ENCODE results near the gene TPP2. TPM values are rescaled to one million over a fixed set of nuclear protein-coding genes. Genes with fewer than 3 reads are reported as not detected.

The TPP2 gene
- total RNA-seq, 1 donor from 2014 or later, result 84.6 TPM

DNA sequence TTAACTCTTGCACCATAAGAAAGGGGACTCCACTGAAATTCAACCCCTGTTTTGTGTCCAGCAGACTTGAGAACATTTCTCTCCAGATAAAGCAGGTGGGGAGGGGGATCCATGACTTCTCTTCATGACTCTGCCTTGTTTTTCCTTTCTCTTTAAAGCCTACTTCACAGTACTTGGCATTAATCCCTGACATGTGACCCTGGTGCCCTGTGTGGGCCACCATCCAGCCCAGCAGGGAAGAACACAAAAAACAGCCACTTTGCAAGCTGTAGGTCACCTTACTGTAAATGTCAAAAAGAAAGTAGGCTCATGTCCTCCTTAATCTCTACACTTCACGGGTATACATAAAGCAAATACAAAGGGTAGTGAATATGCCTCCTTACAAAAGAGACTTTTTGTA lies 30.3 kb upstream of the TPP2 start:
- Mint-ChIP-seq H3K27me3 (ENCODE audit: unreplicated experiment) (peaks cover 7% of the 10 kb centered on the region), H3K9me3 (ENCODE audit: unreplicated experiment) (peaks cover 6% of the 10 kb centered on the region), H3K4me1 (ENCODE audit: low read depth, unreplicated experiment) (peaks cover 26% of the 10 kb centered on the region), H3K36me3 (ENCODE audit: unreplicated experiment) (no peaks in the 10 kb centered on the region), H3K4me3 (ENCODE audit: unreplicated experiment) (no peak overlapping the region), H3K27ac (ENCODE audit: unreplicated experiment) (no peak overlapping the region)
- no peak for DNase-seq
- TF ChIP-seq, protein P1, sequence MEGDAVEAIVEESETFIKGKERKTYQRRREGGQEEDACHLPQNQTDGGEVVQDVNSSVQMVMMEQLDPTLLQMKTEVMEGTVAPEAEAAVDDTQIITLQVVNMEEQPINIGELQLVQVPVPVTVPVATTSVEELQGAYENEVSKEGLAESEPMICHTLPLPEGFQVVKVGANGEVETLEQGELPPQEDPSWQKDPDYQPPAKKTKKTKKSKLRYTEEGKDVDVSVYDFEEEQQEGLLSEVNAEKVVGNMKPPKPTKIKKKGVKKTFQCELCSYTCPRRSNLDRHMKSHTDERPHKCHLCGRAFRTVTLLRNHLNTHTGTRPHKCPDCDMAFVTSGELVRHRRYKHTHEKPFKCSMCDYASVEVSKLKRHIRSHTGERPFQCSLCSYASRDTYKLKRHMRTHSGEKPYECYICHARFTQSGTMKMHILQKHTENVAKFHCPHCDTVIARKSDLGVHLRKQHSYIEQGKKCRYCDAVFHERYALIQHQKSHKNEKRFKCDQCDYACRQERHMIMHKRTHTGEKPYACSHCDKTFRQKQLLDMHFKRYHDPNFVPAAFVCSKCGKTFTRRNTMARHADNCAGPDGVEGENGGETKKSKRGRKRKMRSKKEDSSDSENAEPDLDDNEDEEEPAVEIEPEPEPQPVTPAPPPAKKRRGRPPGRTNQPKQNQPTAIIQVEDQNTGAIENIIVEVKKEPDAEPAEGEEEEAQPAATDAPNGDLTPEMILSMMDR (IDR thresholded peaks at IDR 0.05; ENCODE audit: partially characterized antibody, unreplicated experiment), result no peak

DNA sequence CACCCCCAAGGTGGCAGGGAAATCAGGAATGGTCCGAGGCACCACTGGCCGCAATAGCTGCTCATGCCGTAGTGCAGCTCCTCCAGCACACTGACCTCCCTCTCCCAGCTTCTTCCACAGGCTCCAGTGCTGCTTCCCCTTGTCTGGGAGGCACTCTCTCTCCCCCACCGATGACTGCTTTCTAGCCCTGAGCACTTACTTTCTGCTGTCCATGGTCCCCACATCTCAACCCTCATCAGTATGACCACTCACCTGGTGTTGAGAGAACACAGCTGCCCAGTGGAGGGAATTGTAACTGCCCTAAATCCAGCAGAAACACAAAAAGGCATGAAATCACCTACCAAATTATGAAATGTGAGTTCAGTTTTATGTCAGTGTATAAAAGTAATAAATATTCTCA lies 28.9 kb upstream of the TPP2 start:
- Mint-ChIP-seq H3K4me1 (ENCODE audit: low read depth, unreplicated experiment) (peaks cover 26% of the 10 kb centered on the region), H3K27me3 (ENCODE audit: unreplicated experiment) (peaks cover 5% of the 10 kb centered on the region), H3K4me3 (ENCODE audit: unreplicated experiment) (no peak overlapping the region), H3K9me3 (ENCODE audit: unreplicated experiment) (peaks cover 6% of the 10 kb centered on the region), H3K27ac (ENCODE audit: unreplicated experiment) (no peak overlapping the region), H3K36me3 (ENCODE audit: unreplicated experiment) (no peaks in the 10 kb centered on the region)
- no peak for DNase-seq
- TF ChIP-seq, protein P1 (IDR thresholded peaks at IDR 0.05; ENCODE audit: partially characterized antibody, unreplicated experiment), result no peak

DNA sequence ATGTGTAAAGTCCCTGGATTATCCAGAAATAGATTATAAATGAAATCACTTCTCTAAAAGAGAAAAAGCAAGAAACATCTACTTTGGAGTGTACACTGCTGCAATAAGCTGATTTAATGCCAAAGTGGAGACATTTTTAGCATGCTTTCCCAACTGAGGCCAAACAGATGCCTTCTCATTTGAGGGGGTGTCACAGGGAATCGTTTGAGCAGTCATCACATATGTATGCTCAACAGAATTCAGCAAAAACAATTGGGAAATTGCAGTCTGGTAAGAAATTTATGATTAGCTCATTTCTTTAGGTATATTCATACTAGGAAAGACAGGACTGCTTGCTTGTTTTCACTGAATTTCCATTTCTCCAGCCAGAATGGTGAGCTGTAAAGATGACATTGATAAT lies 27.3 kb upstream of the TPP2 start:
- Mint-ChIP-seq H3K4me3 (ENCODE audit: unreplicated experiment) (peak overlapping the region; percentile 37), H3K36me3 (ENCODE audit: unreplicated experiment) (no peaks in the 10 kb centered on the region), H3K9me3 (ENCODE audit: unreplicated experiment) (peaks cover 6% of the 10 kb centered on the region), H3K27me3 (ENCODE audit: unreplicated experiment) (peaks cover 5% of the 10 kb centered on the region), H3K4me1 (ENCODE audit: low read depth, unreplicated experiment) (peaks cover 30% of the 10 kb centered on the region), H3K27ac (ENCODE audit: unreplicated experiment) (peak overlapping the region; percentile 85)
- DNase-seq, result no peak
- TF ChIP-seq, protein P1 (IDR thresholded peaks at IDR 0.05; ENCODE audit: partially characterized antibody, unreplicated experiment), result no peak

DNA sequence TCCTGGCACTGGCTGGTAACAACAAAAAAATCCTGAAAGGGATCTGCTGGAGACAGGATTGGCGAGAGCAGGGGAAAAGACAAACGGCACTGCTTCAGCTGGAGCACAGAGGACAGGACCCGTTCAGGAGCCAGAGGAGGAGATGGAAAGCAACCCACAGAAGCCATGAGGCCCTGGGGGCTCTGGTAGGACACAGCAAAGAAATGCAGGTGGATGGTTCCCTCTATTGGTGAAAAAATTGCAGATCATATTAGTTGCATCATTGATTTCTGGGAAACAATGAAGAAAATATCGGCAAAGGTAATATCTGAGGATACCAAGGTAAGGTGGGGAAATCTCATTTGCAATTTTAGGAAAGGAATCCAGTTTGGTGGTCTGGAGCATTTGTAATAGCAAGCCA lies 25.7 kb upstream of the TPP2 start:
- peak overlapping the region; percentile 85 for H3K27ac Mint-ChIP-seq (ENCODE audit: unreplicated experiment)
- TF ChIP-seq, protein P1 (IDR thresholded peaks at IDR 0.05; ENCODE audit: partially characterized antibody, unreplicated experiment), result peak; percentile 25
- peaks cover 5% of the 10 kb centered on the region for H3K27me3 Mint-ChIP-seq (ENCODE audit: unreplicated experiment)
- peak overlapping the region; percentile 47 for H3K4me3 Mint-ChIP-seq (ENCODE audit: unreplicated experiment)
- DNase-seq, result peak; percentile 41
- peaks cover 6% of the 10 kb centered on the region for H3K9me3 Mint-ChIP-seq (ENCODE audit: unreplicated experiment)
- H3K36me3 Mint-ChIP-seq (ENCODE audit: unreplicated experiment), result no peaks in the 10 kb centered on the region
- peaks cover 28% of the 10 kb centered on the region for H3K4me1 Mint-ChIP-seq (ENCODE audit: low read depth, unreplicated experiment)

DNA sequence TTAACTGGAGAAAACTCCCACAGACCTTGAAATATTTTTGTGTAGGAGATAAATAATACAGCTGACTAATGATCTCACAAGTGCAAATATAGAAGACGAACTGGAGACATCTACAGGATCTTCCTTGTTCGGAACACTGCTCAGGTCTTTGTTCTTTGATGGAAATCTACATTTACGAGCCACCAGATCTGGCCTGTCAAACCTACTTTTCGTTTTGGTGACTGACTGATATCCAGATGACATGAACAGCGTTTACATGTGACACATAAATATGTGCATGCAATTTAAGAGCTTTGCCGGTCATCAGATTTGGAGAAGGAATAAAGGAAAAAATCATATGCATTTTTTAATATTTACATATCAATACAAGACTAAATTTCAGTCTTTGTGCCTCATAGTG lies 24.5 kb upstream of the TPP2 start:
- TF ChIP-seq, protein P1 (IDR thresholded peaks at IDR 0.05; ENCODE audit: partially characterized antibody, unreplicated experiment), result no peak
- no peak overlapping the region for H3K4me3 Mint-ChIP-seq (ENCODE audit: unreplicated experiment)
- no peaks in the 10 kb centered on the region for H3K36me3 Mint-ChIP-seq (ENCODE audit: unreplicated experiment)
- peaks cover 5% of the 10 kb centered on the region for H3K27me3 Mint-ChIP-seq (ENCODE audit: unreplicated experiment)
- no peak overlapping the region for H3K27ac Mint-ChIP-seq (ENCODE audit: unreplicated experiment)
- peaks cover 28% of the 10 kb centered on the region for H3K4me1 Mint-ChIP-seq (ENCODE audit: low read depth, unreplicated experiment)
- H3K9me3 Mint-ChIP-seq (ENCODE audit: unreplicated experiment), result peaks cover 6% of the 10 kb centered on the region
- DNase-seq, result no peak
